Natural killer cell (primary cell): ENCODE measurements around the gene LRRTM2. TPM values are rescaled to one million over a fixed set of nuclear protein-coding genes. Genes with fewer than 3 reads are reported as not detected.

Experiments used
- ATAC-seq, 3 donors: fragments of 150-1000 bp in 2 of 3; fragments of 200-7000 bp in 1 of 3; cut with Tn5 transposase; 1 replicate in 1 of 3; 2 replicates in 2 of 3; pipeline ENCODE4 v1.10.0; 2021; ENCODE audit warnings: mild to moderate bottlenecking in 2 of 3, moderate library complexity in 2 of 3
- DNase-seq, 2 donors: peaks; one replicate each; pipeline versions ENCODE4 v3.0.0 to v3.0.0-alpha.2; 2013 to 2021; ENCODE audit warnings: mixed read lengths in 1 of 2
- H3K27ac ChIP-seq: one replicate; pipeline ENCODE4 v1.5.1; 2013; ENCODE audit warnings: mild to moderate bottlenecking, low read length
- H3K27me3 ChIP-seq: one replicate; pipeline ENCODE4 v1.6.1; 2013; ENCODE audit warnings: low read length; ENCODE audit not compliant: control insufficient read depth, insufficient read depth
- H3K36me3 ChIP-seq: one replicate; pipeline ENCODE4 v1.6.1; 2013; ENCODE audit warnings: low read length; ENCODE audit not compliant: control insufficient read depth, insufficient read depth
- H3K4me1 ChIP-seq: one replicate; pipeline ENCODE4 v1.6.1; 2013; ENCODE audit warnings: low read length; ENCODE audit not compliant: control insufficient read depth, insufficient read depth
- H3K4me3 ChIP-seq: one replicate; pipeline ENCODE4 v1.5.1; 2013; ENCODE audit warnings: low read length
- H3K9me3 ChIP-seq: one replicate; pipeline ENCODE4 v1.6.1; 2013; ENCODE audit warnings: low read length; ENCODE audit not compliant: control insufficient read depth, insufficient read depth
- H3K27ac Mint-ChIP-seq, 2 donors: one replicate each; pipeline ENCODE4 v1.8.0; 2022; ENCODE audit warnings: mild to moderate bottlenecking in 2 of 2, mixed read lengths in 2 of 2, moderate library complexity in 1 of 2
- H3K27me3 Mint-ChIP-seq, 2 donors: one replicate each; pipeline ENCODE4 v1.8.0; 2022; ENCODE audit warnings: low read depth in 2 of 2, mixed read lengths in 2 of 2
- H3K36me3 Mint-ChIP-seq: one replicate; pipeline ENCODE4 v1.8.0; 2022; ENCODE audit warnings: mixed read lengths
- H3K4me1 Mint-ChIP-seq, 2 donors: one replicate each; pipeline ENCODE4 v1.8.0; 2022; ENCODE audit warnings: mixed read lengths in 2 of 2
- H3K4me3 Mint-ChIP-seq: one replicate; pipeline ENCODE4 v1.8.0; 2022; ENCODE audit warnings: mild to moderate bottlenecking, moderate library complexity, mixed read lengths
- H3K9me3 Mint-ChIP-seq, 2 donors: one replicate each; pipeline ENCODE4 v1.8.0; 2022; ENCODE audit warnings: mixed read lengths in 2 of 2
- WGBS: methylation state at CpG from one replicate; pipeline ENCODE4 v1.1.7; 2013; ENCODE audit warnings: missing lambda C conversion rate; ENCODE audit not compliant: insufficient coverage; 5-methylcytosine and 5-hydroxymethylcytosine counted together
- intact Hi-C: fragments of 100-400 bp; cut with micrococcal nuclease; formaldehyde crosslinking; loops from one replicate; pipeline ENCODE4 v1.14.2; 2022
- total RNA-seq, 4 donors: library from RNA; stranded (reverse); fragments of 120-200 nt in 1 of 4; gene quantifications; one replicate each; pipeline versions ENCODE4 v1.2.3 to v1.2.4, GENCODE V29; 2013 to 2022
- TF ChIP-seq, protein P1 (sequence below): fragments of 200-600 bp; IDR thresholded peaks from one replicate; pipeline ENCODE4 v1.8.0; 2022; ENCODE audit warnings: antibody characterized with exemption

LRRTM2 gene
- total RNA-seq, 3 donors from 2014 or later (not counting 1 experiment from before 2014, with no cell fraction given), result 0.07 to 0.43 (median 0.35) TPM

GRCh38 chr5:138844812-138845513 lies 30.2 kb downstream of the LRRTM2 start:
- peaks cover 6 to 18% of the 10 kb centered on the region in 2 donors for H3K4me1 Mint-ChIP-seq
- no peaks in the 10 kb centered on the region for H3K27me3 Mint-ChIP-seq
- H3K36me3 ChIP-seq, result no peaks in the 10 kb centered on the region
- TF ChIP-seq, protein P1, sequence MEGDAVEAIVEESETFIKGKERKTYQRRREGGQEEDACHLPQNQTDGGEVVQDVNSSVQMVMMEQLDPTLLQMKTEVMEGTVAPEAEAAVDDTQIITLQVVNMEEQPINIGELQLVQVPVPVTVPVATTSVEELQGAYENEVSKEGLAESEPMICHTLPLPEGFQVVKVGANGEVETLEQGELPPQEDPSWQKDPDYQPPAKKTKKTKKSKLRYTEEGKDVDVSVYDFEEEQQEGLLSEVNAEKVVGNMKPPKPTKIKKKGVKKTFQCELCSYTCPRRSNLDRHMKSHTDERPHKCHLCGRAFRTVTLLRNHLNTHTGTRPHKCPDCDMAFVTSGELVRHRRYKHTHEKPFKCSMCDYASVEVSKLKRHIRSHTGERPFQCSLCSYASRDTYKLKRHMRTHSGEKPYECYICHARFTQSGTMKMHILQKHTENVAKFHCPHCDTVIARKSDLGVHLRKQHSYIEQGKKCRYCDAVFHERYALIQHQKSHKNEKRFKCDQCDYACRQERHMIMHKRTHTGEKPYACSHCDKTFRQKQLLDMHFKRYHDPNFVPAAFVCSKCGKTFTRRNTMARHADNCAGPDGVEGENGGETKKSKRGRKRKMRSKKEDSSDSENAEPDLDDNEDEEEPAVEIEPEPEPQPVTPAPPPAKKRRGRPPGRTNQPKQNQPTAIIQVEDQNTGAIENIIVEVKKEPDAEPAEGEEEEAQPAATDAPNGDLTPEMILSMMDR, result no peak
- no peak overlapping the region for H3K27ac Mint-ChIP-seq
- H3K4me3 Mint-ChIP-seq, result no peak overlapping the region
- DNase-seq (no peak), ATAC-seq (no peak)
- H3K9me3 Mint-ChIP-seq, result no peaks in the 10 kb centered on the region
- no peaks in the 10 kb centered on the region for H3K4me1 ChIP-seq
- no peak overlapping the region for H3K4me3 ChIP-seq
- no peaks in the 10 kb centered on the region for H3K9me3 ChIP-seq
- no peaks in the 10 kb centered on the region for H3K27me3 ChIP-seq
- WGBS, result 92% methylated on average over 6 of the region's 6 CpGs
- no peak overlapping the region for H3K27ac ChIP-seq
- H3K36me3 Mint-ChIP-seq, result no peaks in the 10 kb centered on the region
- intact Hi-C loops, result no loop called here

GRCh38 chr5:138844125-138844461 lies 31.0 kb downstream of the LRRTM2 start:
- H3K4me3 ChIP-seq, result no peak overlapping the region
- no peaks in the 10 kb centered on the region for H3K9me3 ChIP-seq
- Mint-ChIP-seq H3K4me1 (peaks cover 6 to 18% of the 10 kb centered on the region in 2 donors), H3K27ac (no peak overlapping the region), H3K9me3 (no peaks in the 10 kb centered on the region), H3K27me3 (no peaks in the 10 kb centered on the region), H3K4me3 (no peak overlapping the region), H3K36me3 (no peaks in the 10 kb centered on the region)
- no peaks in the 10 kb centered on the region for H3K4me1 ChIP-seq
- no peak overlapping the region for H3K27ac ChIP-seq
- WGBS, result 100% methylated on average over 4 of the region's 4 CpGs
- TF ChIP-seq, protein P1, result no peak
- no peaks in the 10 kb centered on the region for H3K27me3 ChIP-seq
- no peaks in the 10 kb centered on the region for H3K36me3 ChIP-seq
- no peak for ATAC-seq
- intact Hi-C loops, result no loop called here
- DNase-seq, result no peak

DNA sequence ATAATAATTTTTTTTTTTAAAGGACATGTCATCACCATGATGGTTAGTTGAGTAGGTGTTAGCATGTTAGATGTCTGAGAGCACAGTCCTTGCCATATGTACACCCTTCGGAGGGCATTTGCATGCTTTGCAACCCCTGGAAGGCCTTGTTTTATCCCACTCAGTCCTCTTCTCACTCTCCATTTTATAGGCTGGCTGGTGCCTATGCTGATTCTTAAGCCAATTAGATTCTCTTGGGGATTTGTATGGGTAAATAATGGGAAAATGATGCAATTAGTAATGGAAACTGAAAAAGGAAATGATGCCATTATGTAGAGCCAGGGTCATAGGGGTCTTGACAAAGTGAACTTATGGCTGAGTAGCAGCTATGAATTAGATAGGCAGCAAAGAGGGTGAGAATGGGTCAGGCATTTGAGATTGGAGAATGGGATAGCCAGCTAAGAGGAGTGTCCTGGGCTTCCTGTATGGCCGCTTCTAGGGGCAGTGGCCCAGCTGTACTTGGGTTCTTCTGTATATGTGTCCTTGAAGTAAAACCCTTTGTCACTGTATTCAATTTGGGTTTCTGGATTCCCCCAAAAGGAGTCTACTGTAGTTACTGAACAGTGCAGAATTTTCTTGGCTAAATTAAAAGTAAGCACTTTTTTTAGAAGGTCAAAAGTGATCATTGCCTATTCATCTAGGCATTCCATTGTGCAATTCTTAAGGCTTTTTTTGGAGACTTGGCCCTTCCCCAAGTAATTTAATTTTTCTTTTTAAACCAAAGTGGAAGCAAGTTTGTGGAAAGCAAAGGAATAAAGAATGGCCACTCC lies 31.6 kb downstream of the LRRTM2 start:
- Histone ChIP-seq H3K4me1 (no peaks in the 10 kb centered on the region), H3K27ac (no peak overlapping the region), H3K9me3 (no peaks in the 10 kb centered on the region), H3K4me3 (no peak overlapping the region), H3K27me3 (no peaks in the 10 kb centered on the region), H3K36me3 (no peaks in the 10 kb centered on the region)
- H3K4me3 Mint-ChIP-seq, result no peak overlapping the region
- H3K9me3 Mint-ChIP-seq, result no peaks in the 10 kb centered on the region
- DNase-seq, result no peak
- ATAC-seq, result no peak
- TF ChIP-seq, protein P1, result no peak
- WGBS, result 94% methylated on average over 2 of the region's 2 CpGs
- H3K36me3 Mint-ChIP-seq, result no peaks in the 10 kb centered on the region
- intact Hi-C loops, result no loop called here
- H3K4me1 Mint-ChIP-seq, result peaks cover 4 to 15% of the 10 kb centered on the region in 2 donors
- H3K27ac Mint-ChIP-seq, result no peak overlapping the region
- H3K27me3 Mint-ChIP-seq, result no peaks in the 10 kb centered on the region
